GM06990 (cell line): ENCODE measurements around the gene TGFBR3.
"Not testable (repeated sequence)": the region's sequence is repeated elsewhere in the genome, so short reads cannot be mapped to it uniquely, and the experiment has no call there.

Experiments
- DNase-seq: peaks from one replicate; pipeline ENCODE4 v3.0.0-alpha.2; 2011; ENCODE audit not compliant: insufficient read length; ENCODE audit errors: extremely low read depth
- H3K27me3 ChIP-seq: replicated peaks from 2 replicates; pipeline ENCODE4 v1.6.0; 2011; ENCODE audit warnings: low read length; ENCODE audit not compliant: control insufficient read depth, insufficient read depth
- H3K36me3 ChIP-seq: 2 replicates; pipeline ENCODE4 v1.5.1; 2011; ENCODE audit warnings: low read length; ENCODE audit not compliant: control insufficient read depth, insufficient read depth
- H3K4me3 ChIP-seq: replicated peaks from 2 replicates; pipeline ENCODE4 v1.5.1; 2011; ENCODE audit warnings: low read depth, mild to moderate bottlenecking, control low read depth, low read length
- TF ChIP-seq, protein P1 (sequence below): IDR thresholded peaks from 2 replicates; pipeline ENCODE4 v1.5.1; 2011; ENCODE audit warnings: low read length, control low read depth, mild to moderate bottlenecking, inconsistent platforms; ENCODE audit not compliant: insufficient read depth, poor library complexity, severe bottlenecking

TGFBR3 gene

DNA sequence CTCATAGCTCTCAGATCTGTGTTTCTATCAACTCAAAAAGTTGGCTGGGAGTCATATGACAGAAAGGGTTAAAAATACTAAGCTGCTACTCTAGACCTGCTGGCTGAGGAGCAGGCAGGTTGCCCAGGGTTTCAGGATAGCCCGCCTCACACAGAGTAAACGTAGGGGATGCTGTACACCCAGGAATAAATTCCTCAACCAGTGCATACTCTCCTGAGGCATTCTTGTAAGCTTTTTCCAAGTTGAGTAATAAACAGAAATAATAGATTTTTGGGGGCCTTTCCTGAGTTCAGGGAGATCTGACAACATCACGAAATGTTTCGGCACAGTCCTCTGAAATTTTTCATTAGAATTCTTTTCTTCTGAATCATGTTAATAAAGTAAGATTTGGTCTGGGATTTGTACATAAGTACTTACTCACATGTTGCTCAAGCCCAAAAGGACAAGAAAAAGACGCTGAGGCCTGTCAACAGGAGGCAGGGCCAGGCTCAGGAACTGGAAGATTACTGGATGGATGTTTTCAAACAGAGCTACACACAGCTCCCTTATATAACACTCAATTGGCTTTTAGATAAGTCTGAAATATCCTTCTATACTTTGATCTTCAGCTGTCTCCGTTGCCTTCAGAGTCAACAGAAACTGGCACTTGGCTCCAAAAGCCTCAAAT, 41.0 kb downstream of the TGFBR3 start:
- no peaks in the 10 kb centered on the region for H3K36me3 ChIP-seq
- no peaks in the 10 kb centered on the region for H3K27me3 ChIP-seq
- no peak overlapping the region for H3K4me3 ChIP-seq
- TF ChIP-seq, protein P1, sequence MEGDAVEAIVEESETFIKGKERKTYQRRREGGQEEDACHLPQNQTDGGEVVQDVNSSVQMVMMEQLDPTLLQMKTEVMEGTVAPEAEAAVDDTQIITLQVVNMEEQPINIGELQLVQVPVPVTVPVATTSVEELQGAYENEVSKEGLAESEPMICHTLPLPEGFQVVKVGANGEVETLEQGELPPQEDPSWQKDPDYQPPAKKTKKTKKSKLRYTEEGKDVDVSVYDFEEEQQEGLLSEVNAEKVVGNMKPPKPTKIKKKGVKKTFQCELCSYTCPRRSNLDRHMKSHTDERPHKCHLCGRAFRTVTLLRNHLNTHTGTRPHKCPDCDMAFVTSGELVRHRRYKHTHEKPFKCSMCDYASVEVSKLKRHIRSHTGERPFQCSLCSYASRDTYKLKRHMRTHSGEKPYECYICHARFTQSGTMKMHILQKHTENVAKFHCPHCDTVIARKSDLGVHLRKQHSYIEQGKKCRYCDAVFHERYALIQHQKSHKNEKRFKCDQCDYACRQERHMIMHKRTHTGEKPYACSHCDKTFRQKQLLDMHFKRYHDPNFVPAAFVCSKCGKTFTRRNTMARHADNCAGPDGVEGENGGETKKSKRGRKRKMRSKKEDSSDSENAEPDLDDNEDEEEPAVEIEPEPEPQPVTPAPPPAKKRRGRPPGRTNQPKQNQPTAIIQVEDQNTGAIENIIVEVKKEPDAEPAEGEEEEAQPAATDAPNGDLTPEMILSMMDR = no peak
- DNase-seq = no peak

DNA sequence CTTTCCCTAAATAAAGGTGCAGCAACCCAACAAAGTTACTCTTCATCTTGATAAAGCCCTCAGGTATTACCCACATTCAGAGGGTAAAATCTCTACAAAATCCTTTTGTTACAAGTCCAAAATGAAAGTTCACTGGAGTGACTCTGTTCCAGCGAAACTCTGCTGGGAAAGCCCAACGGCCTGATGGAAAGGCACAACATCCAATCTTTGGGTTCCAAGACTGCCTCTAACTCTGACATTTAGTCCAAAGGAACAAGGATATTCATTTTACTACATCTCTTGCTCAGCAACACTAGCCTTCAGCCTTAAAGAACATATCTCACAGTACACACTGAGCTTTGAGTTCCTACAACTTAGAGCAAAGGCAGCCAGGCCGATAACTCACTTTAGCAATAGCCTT, 42.1 kb downstream of the TGFBR3 start:
- H3K4me3 ChIP-seq = no peak overlapping the region
- H3K27me3 ChIP-seq = no peaks in the 10 kb centered on the region
- TF ChIP-seq, protein P1 = no peak
- DNase-seq = no peak
- no peaks in the 10 kb centered on the region for H3K36me3 ChIP-seq

DNA sequence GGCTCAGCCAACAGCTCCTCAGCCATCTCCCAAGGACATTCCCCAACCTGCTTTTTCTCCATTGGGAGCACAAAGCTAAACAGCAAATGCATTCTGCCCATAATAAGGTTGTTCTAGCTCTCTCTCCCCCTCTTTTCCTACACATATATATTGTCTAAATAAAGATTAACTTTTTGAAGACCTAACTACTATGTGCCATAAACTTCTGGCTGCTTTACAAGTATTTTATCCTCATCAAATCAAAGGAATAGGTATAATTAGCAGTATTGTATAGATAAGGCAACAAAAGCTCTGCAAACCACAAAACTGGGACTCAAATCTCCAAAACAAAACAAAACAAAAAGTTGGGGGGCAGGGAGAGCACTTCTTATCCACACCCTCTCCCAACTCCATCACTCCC, 43.4 kb downstream of the TGFBR3 start:
- no peak overlapping the region for H3K4me3 ChIP-seq
- H3K27me3 ChIP-seq = no peaks in the 10 kb centered on the region
- H3K36me3 ChIP-seq = no peaks in the 10 kb centered on the region
- DNase-seq = no peak
- TF ChIP-seq, protein P1 = no peak

DNA sequence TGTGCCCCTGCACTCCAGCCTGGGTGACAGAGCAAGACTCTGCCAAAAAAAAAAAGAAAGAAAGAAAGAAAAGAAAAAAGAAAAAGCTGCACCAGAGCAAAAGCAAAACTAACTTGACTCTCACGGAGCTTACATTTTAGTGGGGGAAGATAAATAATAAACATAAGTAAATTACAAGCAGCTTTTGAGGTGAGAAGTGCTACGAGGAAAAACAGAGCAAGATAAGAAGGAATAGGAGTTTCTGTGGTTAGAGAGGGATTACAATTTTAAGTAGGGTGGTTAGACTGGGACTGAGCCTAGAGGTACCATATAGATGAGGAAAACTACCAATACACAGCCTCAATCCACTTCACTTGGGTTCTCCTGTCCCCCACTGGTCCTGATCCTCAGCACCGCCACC, 43.9 kb downstream of the TGFBR3 start:
- no peak overlapping the region for H3K4me3 ChIP-seq
- H3K36me3 ChIP-seq = no peaks in the 10 kb centered on the region
- TF ChIP-seq, protein P1 = no peak
- no peak for DNase-seq
- no peaks in the 10 kb centered on the region for H3K27me3 ChIP-seq

DNA sequence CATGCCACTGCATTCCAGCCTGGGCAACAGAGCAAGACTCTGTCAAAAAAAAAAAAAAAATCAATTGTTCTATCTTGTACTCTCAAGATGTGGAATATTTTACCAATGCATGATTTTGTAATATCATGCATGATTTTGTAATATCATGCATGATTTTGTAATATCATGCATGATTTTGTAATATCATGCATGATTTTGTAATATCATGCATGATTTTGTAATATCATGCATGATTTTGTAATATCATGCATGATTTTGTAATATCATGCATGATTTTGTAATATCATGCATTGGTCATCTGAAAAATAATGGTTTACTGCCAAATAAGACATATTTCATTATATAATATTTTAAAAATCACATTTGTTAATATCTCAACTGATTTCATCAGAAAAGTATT, 45.7 kb downstream of the TGFBR3 start:
- not testable (repeated sequence) for DNase-seq, H3K27me3 ChIP-seq, H3K4me3 ChIP-seq, H3K36me3 ChIP-seq

DNA sequence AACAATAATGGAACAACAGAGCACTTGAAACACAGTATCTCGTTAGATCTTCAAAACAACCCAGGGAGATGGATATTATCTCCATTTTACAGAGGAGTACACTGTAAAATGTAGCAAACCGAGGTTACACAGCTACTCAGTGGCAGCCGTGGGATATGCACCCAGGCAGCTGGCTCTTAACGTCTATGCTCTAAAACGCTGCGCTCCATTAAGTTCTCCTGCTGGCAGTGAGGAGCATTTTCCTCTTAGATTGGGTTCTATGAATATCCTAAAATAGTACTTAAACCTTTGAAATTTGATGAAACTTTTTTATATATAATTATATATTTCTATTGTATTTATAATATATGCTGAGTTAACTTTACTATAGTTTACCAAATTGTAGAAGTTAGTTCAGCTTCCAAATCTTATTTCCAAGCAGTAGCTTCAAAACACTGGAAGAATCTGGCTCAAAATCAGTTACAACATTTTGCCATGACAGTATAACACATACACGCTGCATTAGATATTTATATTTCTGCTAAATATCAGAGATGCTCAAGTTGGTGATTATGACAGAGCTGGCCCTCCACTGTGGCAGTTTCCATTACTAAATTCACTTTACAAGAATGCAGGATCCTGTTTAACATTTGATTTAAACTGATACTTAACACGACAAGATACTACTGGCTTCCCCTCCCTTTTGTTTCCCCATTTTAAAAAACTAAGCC, 49.5 kb downstream of the TGFBR3 start:
- TF ChIP-seq, protein P1 = no peak
- DNase-seq = no peak
- Histone ChIP-seq H3K36me3 (no peaks in the 10 kb centered on the region), H3K4me3 (no peak overlapping the region), H3K27me3 (no peaks in the 10 kb centered on the region)
